Stimulated activated CD8-positive, alpha-beta memory T cell treated with anti-CD3 and anti-CD28 coated beads, Interleukin-7, amount 100 ng/mL, for 4 hours (primary cell): ENCODE measurements around the gene PRR23E.

Experiments used
- DNase-seq, 2 donors: peaks; one replicate each; pipeline ENCODE4 v3.0.0-alpha.2; 2020; ENCODE audit warnings: low read depth in 2 of 2

PRR23E gene, protein sequence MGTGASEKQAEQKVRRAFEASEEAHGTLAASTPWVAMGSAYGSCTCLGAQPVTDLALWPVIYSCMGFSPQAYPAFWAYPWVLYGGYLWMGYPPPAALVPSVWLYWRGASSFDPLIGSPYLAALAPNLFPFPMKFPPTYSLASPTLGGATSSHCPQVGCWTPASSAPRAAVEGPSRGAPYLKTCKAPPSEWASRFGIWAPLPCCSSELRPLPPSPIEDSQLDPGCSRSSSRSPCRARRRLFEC

GRCh38 chr3:127192576-127193232, at the start of gene PRR23E:
Gene PRR23E, plus strand, starts transcription at chr3:127193131. Its CDS starts 3,555 bp downstream, at chr3:127196686.
- DNase-seq: no peak

DNA sequence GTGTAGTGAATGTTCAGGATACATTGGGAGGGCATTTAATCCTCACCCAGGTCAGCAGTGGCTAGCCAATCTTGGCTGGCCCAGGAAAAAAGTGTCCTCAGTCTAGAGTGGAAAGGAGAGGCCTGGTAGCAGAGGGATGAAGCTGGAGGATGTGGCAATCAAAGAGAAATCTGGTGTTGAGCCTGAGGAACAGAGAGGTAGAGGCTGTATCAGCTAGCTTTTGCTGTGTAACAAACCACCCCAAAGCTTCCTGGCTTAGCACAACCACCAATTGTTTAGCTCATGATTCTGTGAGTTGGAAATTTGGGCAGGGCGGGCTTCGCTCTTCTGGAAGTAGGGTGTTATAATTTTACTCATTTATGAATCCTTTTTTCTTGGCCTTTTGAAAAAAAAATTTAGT, 49.8 kb upstream of the PRR23E start:
- DNase-seq: no peak

DNA sequence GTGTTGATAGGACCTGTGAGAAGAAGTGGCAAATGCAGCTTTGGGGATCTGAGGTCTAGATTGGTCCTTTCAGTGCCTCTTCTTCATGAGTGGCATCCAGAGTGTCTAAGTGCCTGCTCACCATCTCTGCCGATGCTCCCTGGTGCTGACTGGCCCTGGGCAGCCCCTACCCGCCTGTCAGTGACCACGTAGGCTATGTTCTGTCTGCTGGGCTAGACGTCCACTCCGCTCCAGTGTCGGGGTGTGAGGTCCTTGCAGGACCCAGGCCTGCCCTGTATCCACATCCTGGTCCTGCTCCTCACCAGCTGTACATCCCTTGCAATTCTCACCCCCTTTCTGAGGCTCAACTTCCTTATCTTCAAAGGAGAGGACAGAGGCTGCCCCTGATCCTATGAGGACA, 48.3 kb upstream of the PRR23E start:
- DNase-seq: no peak

DNA sequence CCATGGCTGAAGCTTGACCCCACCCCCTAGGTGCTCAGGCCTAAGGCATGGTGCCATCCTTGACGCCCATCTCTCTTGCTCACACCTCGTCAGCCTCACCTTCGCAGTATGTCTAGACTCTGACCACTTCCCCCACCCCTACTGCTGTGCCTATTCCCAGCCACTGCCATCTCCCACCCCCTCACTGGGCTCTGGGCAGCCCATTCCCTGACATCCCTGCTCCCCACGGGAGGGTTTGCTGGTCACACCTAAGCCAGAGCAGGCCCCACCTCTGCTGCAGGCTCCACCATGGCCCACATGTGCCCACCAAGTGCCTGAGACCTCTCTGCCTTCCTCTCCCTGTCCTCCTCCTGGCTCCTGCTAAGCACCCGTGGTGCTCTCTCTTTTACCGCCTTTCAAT, 47.7 kb upstream of the PRR23E start:
- no peak for DNase-seq

DNA sequence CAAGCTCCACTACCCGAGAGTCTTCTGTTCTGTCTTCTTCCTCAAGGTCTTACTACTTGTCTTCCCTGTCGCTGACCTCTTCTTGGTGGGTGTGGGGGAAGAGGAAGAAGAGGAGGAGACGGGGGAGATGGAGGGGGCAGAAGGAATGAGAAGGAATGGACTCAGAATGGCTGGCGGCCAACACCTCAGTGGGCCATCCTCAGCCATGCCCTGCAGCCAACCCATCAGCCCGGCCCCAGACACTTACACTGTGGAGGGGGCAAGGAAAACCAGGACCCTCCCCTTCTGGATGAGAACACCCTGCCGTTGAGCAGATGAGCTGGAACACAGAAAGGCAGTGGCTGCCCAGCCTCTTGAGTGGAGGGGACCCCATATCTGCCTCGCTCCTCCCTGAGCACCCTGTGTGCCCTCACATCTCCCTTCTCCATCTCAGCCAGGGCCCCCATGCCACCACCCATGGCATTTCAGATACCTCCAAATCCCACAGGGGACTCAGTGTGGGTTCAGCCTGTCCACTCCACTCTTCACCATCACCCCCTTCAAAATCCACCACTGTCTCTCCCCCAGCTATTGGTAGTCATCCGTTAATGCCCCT, 45.5 kb upstream of the PRR23E start:
- DNase-seq: no peak

- no peak for DNase-seq
Observed at GRCh38 chr3:127149621-127150310, 43.2 kb upstream of the PRR23E start.

GRCh38 chr3:127150513-127151250, 42.2 kb upstream of the PRR23E start:
- no peak for DNase-seq

DNA sequence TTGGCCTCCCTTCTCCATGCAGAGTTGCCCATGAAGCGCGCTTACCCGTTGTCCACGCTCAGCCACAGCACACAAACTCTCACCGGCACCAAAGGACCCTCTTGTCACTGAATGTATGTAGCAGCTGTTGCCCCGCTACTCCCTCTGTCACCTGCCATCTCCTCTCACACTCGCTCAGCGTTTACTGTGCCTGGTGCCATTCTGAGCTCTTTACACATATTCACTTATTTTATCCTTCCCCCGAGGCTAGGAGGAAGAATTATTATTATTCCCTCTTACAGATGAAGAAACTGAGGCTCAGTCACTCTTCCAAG, 41.7 kb upstream of the PRR23E start:
- DNase-seq: no peak

DNA sequence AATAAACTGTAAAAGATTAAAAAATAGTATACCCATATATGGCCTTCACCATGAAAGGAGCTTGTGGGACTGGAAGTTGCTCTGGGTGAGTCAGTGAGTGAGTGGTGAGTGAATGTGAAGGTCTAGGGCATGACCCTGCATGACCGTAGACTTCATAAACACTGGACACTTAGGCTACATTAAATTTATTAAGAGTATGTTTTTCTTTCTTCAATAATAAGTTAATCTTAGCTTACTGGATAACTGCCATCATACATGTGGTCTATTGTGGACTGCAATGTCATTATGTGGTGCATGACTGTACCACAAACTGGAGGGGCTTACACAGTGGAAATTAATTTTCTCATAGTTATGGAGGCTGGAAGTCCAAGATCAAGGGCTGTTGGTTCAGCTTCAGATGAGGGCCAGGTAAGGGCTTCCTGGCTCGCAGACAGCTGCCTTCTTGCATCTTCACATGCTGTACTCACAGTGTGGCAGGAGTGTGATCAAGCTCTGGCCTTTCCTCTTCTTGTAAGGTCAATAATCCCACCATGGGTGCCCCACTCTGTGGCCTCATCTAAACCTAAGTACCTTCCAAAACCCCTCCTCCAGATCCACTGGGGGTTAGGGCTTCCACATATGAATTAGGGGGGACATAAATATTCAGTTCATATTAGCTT, 40.8 kb upstream of the PRR23E start:
- DNase-seq: no peak

GRCh38 chr3:127152684-127153505, 40.0 kb upstream of the PRR23E start:
- no peak for DNase-seq

GRCh38 chr3:127153506-127153815, 39.5 kb upstream of the PRR23E start:
- no peak for DNase-seq

GRCh38 chr3:127156338-127157050, 36.4 kb upstream of the PRR23E start:
- DNase-seq: no peak

DNA sequence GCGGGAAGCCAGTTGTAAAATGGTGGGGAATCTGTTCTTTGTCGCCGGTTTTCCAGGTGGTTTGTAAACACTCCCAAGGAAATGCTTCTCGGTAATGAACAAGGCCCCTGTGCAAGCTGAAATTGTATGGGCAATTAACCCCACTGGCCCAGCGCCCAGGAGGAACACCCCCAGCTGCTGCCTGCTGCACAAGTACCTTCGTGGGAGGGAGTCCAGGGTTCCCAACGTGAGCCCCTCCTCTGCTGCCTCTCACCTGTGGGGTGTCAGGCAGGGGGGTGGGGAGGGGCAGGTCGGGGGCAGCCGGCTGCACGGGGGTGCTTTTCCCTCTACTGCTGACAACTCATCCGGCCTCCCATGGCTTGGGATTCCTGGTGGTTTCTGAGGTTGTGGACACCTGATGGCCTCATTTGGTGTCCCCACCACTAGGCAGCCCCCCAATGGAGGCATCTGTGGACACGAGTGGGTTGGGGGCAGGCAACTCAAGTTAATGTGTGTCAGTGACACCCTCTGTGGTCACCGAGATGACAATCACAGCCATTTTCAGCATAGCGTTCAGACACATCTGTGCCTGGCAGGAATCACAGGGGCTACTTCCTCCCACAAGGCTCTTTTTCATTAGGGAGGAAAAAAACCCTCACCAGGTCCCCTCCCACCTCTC, 35.6 kb upstream of the PRR23E start:
- DNase-seq: no peak

GRCh38 chr3:127158614-127159229, 34.2 kb upstream of the PRR23E start:
- DNase-seq: no peak

DNA sequence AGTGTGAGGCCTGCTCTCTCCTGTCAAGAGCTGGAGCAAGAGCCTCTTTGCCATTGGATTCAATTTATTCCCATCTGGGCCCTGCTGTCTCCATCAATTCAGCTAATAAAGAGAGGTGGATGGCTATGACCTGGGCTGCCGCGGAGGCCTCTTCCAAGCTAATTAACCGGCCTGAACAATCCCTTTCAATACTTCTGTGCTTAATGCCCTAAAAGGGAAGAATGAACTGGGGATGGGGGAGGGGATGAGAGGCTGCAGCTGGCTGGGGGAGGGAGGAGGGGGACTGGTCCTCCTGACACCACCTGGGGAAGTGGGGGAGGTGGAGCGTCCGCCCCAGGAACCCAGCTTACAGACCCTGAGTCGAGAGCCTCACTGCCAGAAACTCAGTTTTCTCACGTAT, 33.4 kb upstream of the PRR23E start:
- no peak for DNase-seq

DNA sequence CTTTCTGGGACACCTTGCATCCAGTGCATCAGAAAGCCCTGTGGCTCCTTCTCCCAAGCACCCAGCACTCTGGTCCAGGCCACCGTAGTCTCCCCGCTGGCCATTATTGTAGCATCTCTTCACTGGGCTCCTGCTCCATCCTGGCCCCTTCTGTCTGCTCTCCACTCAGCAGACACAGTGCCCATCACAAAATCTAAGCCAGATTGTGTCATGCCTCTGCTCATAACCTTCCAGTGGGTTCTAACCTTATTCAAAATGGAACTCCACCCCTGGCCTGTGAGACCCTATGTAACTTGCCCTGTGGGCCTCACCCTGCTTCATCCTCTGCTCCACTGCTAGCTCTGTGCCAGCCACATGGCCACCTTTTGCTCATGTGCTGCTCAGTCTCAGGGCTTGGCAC, 31.7 kb upstream of the PRR23E start:
- no peak for DNase-seq

DNA sequence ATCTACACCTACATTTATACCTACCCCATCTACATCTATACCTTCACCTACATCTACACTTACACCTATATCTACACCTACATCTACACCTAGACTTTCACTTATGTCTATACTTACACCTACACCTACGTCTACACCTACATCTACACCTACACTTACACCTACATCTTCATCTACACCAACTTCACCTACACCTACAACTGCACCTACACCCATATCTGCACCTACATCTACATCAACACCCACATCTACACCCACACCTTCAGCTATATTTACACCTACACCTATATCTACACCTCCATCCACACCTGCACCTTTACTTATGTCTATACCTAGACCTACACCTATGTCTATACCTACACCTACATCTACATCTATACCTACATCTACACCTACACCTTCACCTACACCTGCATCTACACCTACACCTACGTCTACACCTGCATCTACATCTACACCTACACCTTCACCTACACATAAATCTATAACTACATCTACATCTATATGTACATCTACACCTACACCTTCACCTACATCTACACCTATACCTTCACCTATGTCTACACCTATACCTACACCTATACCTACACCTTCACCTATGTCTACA, 30.9 kb upstream of the PRR23E start:
- DNase-seq: no peak

DNA sequence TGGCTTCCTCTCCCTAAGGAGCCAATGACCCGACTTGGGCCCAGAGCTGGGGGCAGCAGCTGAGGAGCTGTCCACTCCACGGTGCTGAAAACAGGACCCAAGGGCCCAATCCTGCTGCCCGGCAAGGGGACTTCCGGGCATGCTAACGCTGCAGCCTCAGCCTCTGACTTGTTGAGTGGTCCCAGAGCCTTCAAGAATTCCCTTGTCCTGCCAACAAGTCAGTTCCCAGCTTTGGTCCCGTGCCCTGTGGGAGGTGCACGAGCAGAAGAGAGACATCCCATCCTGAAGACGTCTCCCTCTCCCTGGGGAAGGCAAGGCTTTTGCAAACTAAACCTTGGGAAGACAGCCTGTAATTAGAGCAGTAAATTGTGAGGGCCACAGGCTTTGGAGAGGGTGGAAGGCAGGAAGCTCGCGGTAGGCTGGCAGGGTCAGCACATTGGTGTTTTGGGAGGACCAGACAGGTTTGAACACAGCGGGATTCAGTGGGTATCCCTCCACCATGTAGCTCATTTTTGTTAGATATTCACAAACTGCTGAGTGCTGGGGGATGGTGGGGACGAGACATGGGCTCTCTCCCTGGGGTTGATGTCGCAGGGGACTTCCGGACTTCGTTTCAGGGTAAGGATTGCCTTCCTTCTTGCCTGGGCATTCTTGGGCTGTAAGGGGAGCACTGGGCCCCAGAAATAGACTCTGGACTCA, 29.8 kb upstream of the PRR23E start:
- DNase-seq: no peak
